NCI-H2107 treated with DMSO at 0.1 percent for 48 hours (cell line): ENCODE data around the gene ESRRA.
A peak's percentile ranks its signal among the peaks of the same experiment; 100 is the strongest.

ENCODE experiments used
- DNase-seq: peaks from one replicate; lab custom pipeline; 2025; ENCODE audit not compliant: unreplicated experiment; lab: John Stamatoyannopoulos, UW

Gene ESRRA

GRCh38 chr11:64269540-64270220 lies 35.6 kb upstream of the ESRRA start:
- DNase-seq, result peak; percentile 97

- DNase-seq, result no peak
These were observed 30.1 kb upstream of the ESRRA start for GRCh38 chr11:64275031-64275800.

- no peak for DNase-seq
These were observed 29.5 kb upstream of the ESRRA start for GRCh38 chr11:64275841-64276240.

- no peak for DNase-seq
These were observed 28.5 kb upstream of the ESRRA start for GRCh38 chr11:64276653-64277431.

- DNase-seq, result no peak
These were observed 26.6 kb upstream of the ESRRA start for GRCh38 chr11:64278576-64279190.

GRCh38 chr11:64281957-64282770 lies 23.2 kb upstream of the ESRRA start:
- DNase-seq, result no peak

- DNase-seq, result no peak
These were observed 22.2 kb upstream of the ESRRA start for GRCh38 chr11:64283092-64283491.

GRCh38 chr11:64284048-64284961 lies 21.0 kb upstream of the ESRRA start, which contains the start of gene BAD:
TSS of gene BAD (minus strand) at chr11:64284665. CDS start at chr11:64284368, 297 bp downstream.
- DNase-seq, result peak; percentile 83

- DNase-seq, result peak; percentile 58
These were observed 20.1 kb upstream of the ESRRA start, which contains the start of gene GPR137 for GRCh38 chr11:64284962-64285884. TSS of gene GPR137 (plus strand) at chr11:64285848. CDS start at chr11:64286525, 677 bp downstream.

GRCh38 chr11:64285885-64286800 lies 19.2 kb upstream of the ESRRA start:
- peak; percentile 58 for DNase-seq

- DNase-seq, result no peak
These were observed 18.5 kb upstream of the ESRRA start for GRCh38 chr11:64286801-64287159.

GRCh38 chr11:64287676-64288352 lies 17.5 kb upstream of the ESRRA start:
- DNase-seq, result no peak

GRCh38 chr11:64288353-64288750 lies 17.0 kb upstream of the ESRRA start:
- DNase-seq, result no peak

GRCh38 chr11:64289002-64289564 lies 16.2 kb upstream of the ESRRA start:
- DNase-seq, result no peak

GRCh38 chr11:64290352-64291261 lies 14.7 kb upstream of the ESRRA start:
- no peak for DNase-seq
